Adrenal gland (tissue), 12 donors: ENCODE measurements around the gene DAZAP1. TPM values are rescaled to one million over a fixed set of nuclear protein-coding genes. Genes with fewer than 3 reads are reported as not detected.
A peak's percentile ranks its signal among the peaks of the same experiment; 100 is the strongest.

Experiments used
- DNase-seq, 7 donors: peaks; one replicate each; pipeline ENCODE4 v3.0.0-alpha.2; 2019 to 2020
- H3K27ac ChIP-seq, 5 donors: fragments of 200-600 bp; sonication (generic) in 4 of 5; 1 replicate in 3 of 5; 2 replicates in 2 of 5; pipeline versions ENCODE4 v1.5.1 to v1.8.0; 2016 to 2020; ENCODE audit warnings: mild to moderate bottlenecking in 1 of 5
- H3K27me3 ChIP-seq: fragments of 200-600 bp; 2 replicates; pipeline ENCODE4 v1.8.0; 2021
- H3K36me3 ChIP-seq, 2 donors: fragments of 200-600 bp; replicated peaks in 1 of 2; 1 replicate in 1 of 2; 2 replicates in 1 of 2; pipeline versions ENCODE4 v1.5.1 to v1.8.0; 2018 to 2022
- H3K4me1 ChIP-seq, 2 donors: fragments of 200-600 bp; replicated peaks in 1 of 2; 1 replicate in 1 of 2; 2 replicates in 1 of 2; pipeline versions ENCODE4 v1.5.1 to v1.8.0; 2018 to 2021
- H3K4me3 ChIP-seq, 4 donors: fragments of 200-600 bp; sonication (generic) in 3 of 4; one replicate each; pipeline ENCODE4 v1.5.1; 2016 to 2018
- H3K9me3 ChIP-seq, 3 donors: fragments of 200-600 bp; sonication (generic) in 1 of 3; replicated peaks in 1 of 3; 1 replicate in 2 of 3; 2 replicates in 1 of 3; pipeline versions ENCODE4 v1.5.1 to v1.8.0; 2016 to 2021
- POLR2A ChIP-seq, 2 donors: fragments of 450-650 bp; IDR thresholded peaks; one replicate each; pipeline ENCODE4 v1.6.1; 2017; ENCODE audit warnings: antibody characterized with exemption in 2 of 2, mild to moderate bottlenecking in 2 of 2, moderate library complexity in 1 of 2
- WGBS, 4 donors: extraction: QIAGEN DNeasy Blood & Tissue Kit in 2 of 4; methylation state at CpG; one replicate each; pipeline versions ENCODE4 v1.1.5 to v1.1.7; 2013 to 2017; 5-methylcytosine and 5-hydroxymethylcytosine counted together
- intact Hi-C, 2 donors: fragments of 100-400 bp; cut with DNase I; formaldehyde crosslinking; loops; one replicate each; pipeline versions ENCODE4 v1.14.1 to v1.15.0; 2022 to 2023
- polyA plus RNA-seq, 3 donors: library from polyadenylated mRNA; stranded (reverse); fragments of 200-250 nt in 2 of 3; fragments of 350-450 nt in 1 of 3; fragmentation: Illumina TruSeq in 1 of 3; extraction: RNeasy Lipid Tissue Mini Kit (QIAGEN cat#74804) in 1 of 3; gene quantifications; one replicate each; pipeline ENCODE4 v1.2.3, GENCODE V29; 2013 to 2014
- total RNA-seq, 9 donors: library from RNA; depleted of rRNA in 4 of 9; stranded (reverse); fragments of >200 nt in 4 of 9; fragments of 120-200 nt in 1 of 9; fragmentation: NEBNext Ultra II Directional in 1 of 9; extraction: Animal tissue kit (Norgen Biotek cat#: 25700) in 1 of 9; gene quantifications; one replicate each; pipeline versions ENCODE4 v1.1.0 to v1.2.4, GENCODE V29; 2013 to 2023
- TF ChIP-seq, protein P1 (sequence below), 6 experiments: fragments of 450-650 bp in 4 of 6; fragments of 200-600 bp in 2 of 6; sonication (generic) in 1 of 6; IDR thresholded peaks; 1 replicate in 5 of 6; 2 replicates in 1 of 6; pipeline versions ENCODE4 v1.5.1 to v1.8.0; 2016 to 2021; ENCODE audit warnings: antibody characterized with exemption in 6 of 6, mild to moderate bottlenecking in 2 of 6, moderate library complexity in 1 of 6
- donor health status: healthy with polysubstance abuse.
- donor health status: Bipolar disorder and iron deficiency.
- donor health status: DM: yes; HTN: yes; CAD: no.
- donor health status: DM: no; HTN: no; CAD: no.
- donor health status: DM: no; HTN: no; CAD: no.
- donor health status: DM: yes; HTN: yes; CAD: no.

The DAZAP1 gene
- total and polyA plus RNA-seq, 12 donors, result 11.5 to 117 (median 53.1) TPM

DNA sequence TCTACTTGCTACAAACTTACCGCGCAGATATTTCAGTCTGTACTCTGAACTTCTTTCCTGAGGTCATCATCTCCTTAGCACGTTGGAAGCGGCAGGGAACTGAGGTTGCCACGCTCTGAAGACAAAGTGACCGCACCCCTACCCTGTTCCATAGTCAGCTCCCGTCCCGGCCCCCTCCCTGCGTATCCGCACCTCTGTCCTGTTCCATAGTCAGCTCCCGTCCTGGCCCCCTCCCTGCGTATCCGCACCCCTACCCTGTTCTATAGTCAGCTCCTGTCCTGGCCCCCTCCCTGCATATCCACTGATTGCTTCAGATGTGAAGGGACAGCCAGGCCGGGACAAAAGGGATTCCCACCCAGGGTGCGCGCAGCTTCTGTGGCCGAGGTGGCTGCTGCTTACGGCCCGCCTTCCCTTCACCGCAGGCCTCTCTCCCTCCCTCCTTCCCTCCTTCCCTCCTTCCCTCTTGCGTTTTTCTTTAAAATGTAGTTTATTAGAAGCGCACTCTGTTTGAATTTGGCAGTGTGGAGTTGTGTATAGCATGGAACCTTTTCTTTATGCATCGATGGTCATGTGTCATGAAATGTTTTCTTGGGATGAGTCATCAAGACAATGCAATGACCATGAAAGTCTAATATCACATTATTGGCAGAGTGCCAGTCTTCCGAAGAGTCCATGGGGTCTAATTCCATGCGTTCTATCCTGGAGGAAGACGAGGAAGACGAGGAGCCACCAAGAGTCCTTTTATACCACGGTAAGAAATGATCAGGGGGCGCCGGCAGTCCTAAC lies 45.6 kb upstream of the DAZAP1 start:
- no peak for DNase-seq
- H3K4me1 ChIP-seq, result peaks cover 11 to 25% of the 10 kb centered on the region in 2 donors
- no peak overlapping the region for H3K4me3 ChIP-seq
- WGBS, 4 donors, result 70 to 77% (median 74%) methylated on average over 30 of the region's 30 CpGs
- peak overlapping the region in 2 of 5 donors; percentile 22 to 62 for H3K27ac ChIP-seq
- no peaks in the 10 kb centered on the region for H3K27me3 ChIP-seq
- intact Hi-C loops, result no loop called here
- no peak for TF ChIP-seq POLR2A (IDR thresholded peaks at IDR 0.05)
- TF ChIP-seq, protein P1, sequence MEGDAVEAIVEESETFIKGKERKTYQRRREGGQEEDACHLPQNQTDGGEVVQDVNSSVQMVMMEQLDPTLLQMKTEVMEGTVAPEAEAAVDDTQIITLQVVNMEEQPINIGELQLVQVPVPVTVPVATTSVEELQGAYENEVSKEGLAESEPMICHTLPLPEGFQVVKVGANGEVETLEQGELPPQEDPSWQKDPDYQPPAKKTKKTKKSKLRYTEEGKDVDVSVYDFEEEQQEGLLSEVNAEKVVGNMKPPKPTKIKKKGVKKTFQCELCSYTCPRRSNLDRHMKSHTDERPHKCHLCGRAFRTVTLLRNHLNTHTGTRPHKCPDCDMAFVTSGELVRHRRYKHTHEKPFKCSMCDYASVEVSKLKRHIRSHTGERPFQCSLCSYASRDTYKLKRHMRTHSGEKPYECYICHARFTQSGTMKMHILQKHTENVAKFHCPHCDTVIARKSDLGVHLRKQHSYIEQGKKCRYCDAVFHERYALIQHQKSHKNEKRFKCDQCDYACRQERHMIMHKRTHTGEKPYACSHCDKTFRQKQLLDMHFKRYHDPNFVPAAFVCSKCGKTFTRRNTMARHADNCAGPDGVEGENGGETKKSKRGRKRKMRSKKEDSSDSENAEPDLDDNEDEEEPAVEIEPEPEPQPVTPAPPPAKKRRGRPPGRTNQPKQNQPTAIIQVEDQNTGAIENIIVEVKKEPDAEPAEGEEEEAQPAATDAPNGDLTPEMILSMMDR (IDR thresholded peaks at IDR 0.05), result no peak
- H3K36me3 ChIP-seq, result peaks cover 0 to 68% of the 10 kb centered on the region in 2 donors
- no peaks in the 10 kb centered on the region for H3K9me3 ChIP-seq

DNA sequence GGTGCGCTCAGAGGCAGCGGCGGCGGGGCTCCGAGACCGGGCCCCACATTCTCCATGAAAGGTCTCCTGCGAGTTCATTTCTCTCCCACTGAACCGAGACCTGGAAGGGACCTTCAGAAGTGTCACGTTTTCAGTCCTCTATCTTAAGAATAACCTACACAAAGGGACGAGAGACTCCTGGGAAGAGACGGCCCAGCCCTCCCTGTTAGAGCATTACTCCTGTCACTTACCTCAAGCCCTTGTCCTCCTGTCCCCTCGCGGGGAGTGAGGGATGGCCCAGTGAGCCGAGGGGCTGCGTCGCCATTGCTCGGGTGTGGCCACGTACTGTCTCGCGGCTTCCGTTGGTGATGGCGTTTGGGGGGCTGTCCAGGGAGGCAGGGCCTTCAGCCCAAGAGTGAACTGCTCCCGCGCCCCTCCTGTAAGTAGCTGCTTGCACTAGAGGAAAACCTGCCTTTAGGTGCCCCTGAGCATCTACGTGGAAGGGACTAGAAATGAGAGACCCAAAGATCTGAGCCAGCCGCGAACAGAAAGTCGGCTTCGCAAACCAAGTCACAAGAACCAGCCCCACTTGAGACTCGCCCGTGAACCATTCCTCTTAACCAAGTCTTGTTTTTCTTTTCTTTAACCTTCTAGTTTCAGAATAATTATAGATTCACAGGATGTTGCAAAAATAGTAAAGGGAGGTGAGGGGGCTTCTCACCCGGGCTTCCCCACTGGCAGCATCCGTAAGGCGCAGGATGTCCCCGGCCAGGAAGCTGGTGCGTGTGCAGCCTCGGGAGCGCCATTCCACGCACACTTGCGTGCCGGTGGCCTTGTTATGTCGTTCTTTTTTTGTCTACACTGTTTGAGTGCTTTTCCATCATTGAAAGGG lies 44.8 kb upstream of the DAZAP1 start:
- peaks cover 0 to 70% of the 10 kb centered on the region in 2 donors for H3K36me3 ChIP-seq
- H3K27me3 ChIP-seq, result no peaks in the 10 kb centered on the region
- WGBS, 4 donors, result 83 to 89% (median 86%) methylated on average over 37 to 42 of the region's 42 CpGs
- no peak overlapping the region for H3K4me3 ChIP-seq
- DNase-seq, result no peak
- TF ChIP-seq, protein P1 (IDR thresholded peaks at IDR 0.05), result no peak
- TF ChIP-seq POLR2A (IDR thresholded peaks at IDR 0.05), result no peak
- H3K27ac ChIP-seq, result no peak overlapping the region
- intact Hi-C loops, result no loop called here
- no peaks in the 10 kb centered on the region for H3K9me3 ChIP-seq
- H3K4me1 ChIP-seq, result peaks cover 10 to 20% of the 10 kb centered on the region in 2 donors

DNA sequence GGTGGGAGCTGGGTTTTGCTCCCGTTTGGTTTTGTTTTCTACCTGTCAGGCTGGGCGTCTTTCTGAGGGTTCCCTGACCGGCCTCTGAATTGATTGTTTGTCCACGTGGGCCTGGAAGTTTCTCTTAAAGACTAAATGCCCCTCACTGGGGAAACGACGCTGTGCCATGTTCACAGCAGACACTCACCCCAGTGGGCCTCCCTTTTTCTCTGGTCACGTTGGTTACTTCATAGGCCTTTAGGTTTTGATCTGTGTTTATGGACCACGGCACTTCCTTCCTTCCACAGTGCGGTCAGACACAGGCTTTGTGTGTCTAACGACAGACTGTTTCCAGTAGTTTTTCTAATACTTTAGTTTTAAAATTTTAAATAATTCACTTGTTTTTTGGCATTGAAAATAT lies 43.8 kb upstream of the DAZAP1 start:
- H3K4me1 ChIP-seq, result peaks cover 10 to 20% of the 10 kb centered on the region in 2 donors
- TF ChIP-seq POLR2A (IDR thresholded peaks at IDR 0.05), result no peak
- TF ChIP-seq, protein P1 (IDR thresholded peaks at IDR 0.05), result no peak
- 79 to 84% (median 80%) methylated on average over 9 to 10 of the region's 10 CpGs for WGBS, 4 donors
- H3K27me3 ChIP-seq, result no peaks in the 10 kb centered on the region
- H3K36me3 ChIP-seq, result peaks cover 0 to 67% of the 10 kb centered on the region in 2 donors
- DNase-seq, result no peak
- intact Hi-C loops, result no loop called here
- no peaks in the 10 kb centered on the region for H3K9me3 ChIP-seq
- no peak overlapping the region for H3K4me3 ChIP-seq
- H3K27ac ChIP-seq, result no peak overlapping the region

DNA sequence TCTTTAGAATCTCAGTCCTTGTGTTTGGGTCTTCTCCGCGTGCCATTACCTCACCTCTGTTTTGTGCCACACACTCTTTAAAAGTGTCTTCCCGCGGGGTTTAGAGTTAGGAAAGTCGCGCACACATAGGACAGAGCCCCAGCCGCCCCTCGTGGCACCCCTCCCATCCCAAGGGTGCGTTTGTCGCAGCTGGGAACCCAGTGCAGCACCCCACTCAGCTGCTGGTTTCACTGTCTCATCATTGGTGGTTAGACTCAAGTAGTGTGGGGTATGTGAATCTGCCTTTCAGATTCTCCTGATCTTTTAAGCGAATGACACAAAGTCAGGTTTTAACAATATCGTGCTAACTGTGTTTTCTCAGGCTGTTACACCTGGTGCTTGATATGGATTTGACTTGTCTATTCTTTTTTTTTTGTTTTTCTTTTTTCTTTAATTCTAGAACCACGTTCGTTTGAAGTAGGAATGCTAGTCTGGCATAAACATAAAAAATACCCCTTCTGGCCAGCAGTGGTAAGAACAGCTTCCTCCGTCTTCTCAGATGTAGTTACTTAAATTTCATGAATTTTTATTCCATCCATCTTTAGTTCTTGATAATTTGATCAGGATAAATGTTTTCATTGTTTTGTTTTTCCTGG lies 43.2 kb upstream of the DAZAP1 start:
- TF ChIP-seq, protein P1 (IDR thresholded peaks at IDR 0.05), result peak in 1 of 6 experiments; percentile 16
- TF ChIP-seq POLR2A (IDR thresholded peaks at IDR 0.05), result no peak
- DNase-seq, result no peak
- peaks cover 10 to 20% of the 10 kb centered on the region in 2 donors for H3K4me1 ChIP-seq
- no peaks in the 10 kb centered on the region for H3K27me3 ChIP-seq
- no peak overlapping the region for H3K27ac ChIP-seq
- peaks cover 0 to 65% of the 10 kb centered on the region in 2 donors for H3K36me3 ChIP-seq
- no peak overlapping the region for H3K4me3 ChIP-seq
- H3K9me3 ChIP-seq, result no peaks in the 10 kb centered on the region
- WGBS, 4 donors, result 75 to 85% (median 84%) methylated on average over 15 of the region's 15 CpGs
- intact Hi-C loops, result no loop called here
